ENCODE data around the gene TNFRSF4. TPM values are rescaled to one million over a fixed set of nuclear protein-coding genes. Genes with fewer than 3 reads are reported as not detected.

The TNFRSF4 gene
- total and polyA plus RNA-seq, 2 of the 13 experiments (the other 11 are each of a cell fraction or from before 2014, with no cell fraction given): not detected

- TF ChIP-seq, protein P1, sequence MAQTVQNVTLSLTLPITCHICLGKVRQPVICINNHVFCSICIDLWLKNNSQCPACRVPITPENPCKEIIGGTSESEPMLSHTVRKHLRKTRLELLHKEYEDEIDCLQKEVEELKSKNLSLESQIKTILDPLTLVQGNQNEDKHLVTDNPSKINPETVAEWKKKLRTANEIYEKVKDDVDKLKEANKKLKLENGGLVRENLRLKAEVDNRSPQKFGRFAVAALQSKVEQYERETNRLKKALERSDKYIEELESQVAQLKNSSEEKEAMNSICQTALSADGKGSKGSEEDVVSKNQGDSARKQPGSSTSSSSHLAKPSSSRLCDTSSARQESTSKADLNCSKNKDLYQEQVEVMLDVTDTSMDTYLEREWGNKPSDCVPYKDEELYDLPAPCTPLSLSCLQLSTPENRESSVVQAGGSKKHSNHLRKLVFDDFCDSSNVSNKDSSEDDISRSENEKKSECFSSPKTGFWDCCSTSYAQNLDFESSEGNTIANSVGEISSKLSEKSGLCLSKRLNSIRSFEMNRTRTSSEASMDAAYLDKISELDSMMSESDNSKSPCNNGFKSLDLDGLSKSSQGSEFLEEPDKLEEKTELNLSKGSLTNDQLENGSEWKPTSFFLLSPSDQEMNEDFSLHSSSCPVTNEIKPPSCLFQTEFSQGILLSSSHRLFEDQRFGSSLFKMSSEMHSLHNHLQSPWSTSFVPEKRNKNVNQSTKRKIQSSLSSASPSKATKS (CRISPR knock-in tag; IDR thresholded peaks at IDR 0.05): no peak
- TF ChIP-seq, protein P2, sequence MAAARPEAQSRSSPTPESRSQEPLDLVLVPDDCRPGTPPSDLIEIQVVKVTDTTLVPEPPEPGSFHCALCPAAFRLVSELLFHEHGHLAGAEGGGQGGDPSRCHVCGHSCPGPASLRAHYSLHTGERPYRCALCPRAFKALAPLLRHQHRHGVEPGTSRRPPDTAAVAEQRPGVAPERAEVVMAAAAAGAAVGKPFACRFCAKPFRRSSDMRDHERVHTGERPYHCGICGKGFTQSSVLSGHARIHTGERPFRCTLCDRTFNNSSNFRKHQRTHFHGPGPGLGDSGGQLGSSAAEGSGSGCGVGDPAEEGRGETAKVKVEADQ (CRISPR knock-in tag; IDR thresholded peaks at IDR 0.05; ENCODE audit: borderline replicate concordance): no peak
- no peak for TF ChIP-seq ZNF724P (CRISPR knock-in tag; IDR thresholded peaks at IDR 0.05; ENCODE audit: borderline replicate concordance)
- no peak for TF ChIP-seq PPARG (CRISPR knock-in tag; conservative IDR thresholded peaks at IDR 0.05)
- TF ChIP-seq HNF4G (IDR thresholded peaks at IDR 0.05; ENCODE audit: borderline replicate concordance, low read depth, low read length): no peak
- no peak for TF ChIP-seq HNF4G (CRISPR knock-in tag; IDR thresholded peaks at IDR 0.05; ENCODE audit: borderline replicate concordance, low read depth)
- TF ChIP-seq ZIK1 (CRISPR knock-in tag; IDR thresholded peaks at IDR 0.05; ENCODE audit: borderline replicate concordance, low read depth): no peak
- no peak for TF ChIP-seq ZNF10 (CRISPR knock-in tag; IDR thresholded peaks at IDR 0.05; ENCODE audit: borderline replicate concordance, low read depth)
- no peak for TF ChIP-seq ZNF331 (CRISPR knock-in tag; IDR thresholded peaks at IDR 0.05)
- no peak for TF ChIP-seq KDM5A (IDR thresholded peaks at IDR 0.05; ENCODE audit: borderline replicate concordance, low read length)
- peak; percentile 36; the same call in 1 of the 2 replicates for TF ChIP-seq ZNF614 (CRISPR knock-in tag; IDR thresholded peaks at IDR 0.05; ENCODE audit: borderline replicate concordance)
- no peak for TF ChIP-seq KDM1A (CRISPR knock-in tag; IDR thresholded peaks at IDR 0.05)
- no peak for TF ChIP-seq MED1 (CRISPR knock-in tag; IDR thresholded peaks at IDR 0.05)
- TF ChIP-seq, protein P3, sequence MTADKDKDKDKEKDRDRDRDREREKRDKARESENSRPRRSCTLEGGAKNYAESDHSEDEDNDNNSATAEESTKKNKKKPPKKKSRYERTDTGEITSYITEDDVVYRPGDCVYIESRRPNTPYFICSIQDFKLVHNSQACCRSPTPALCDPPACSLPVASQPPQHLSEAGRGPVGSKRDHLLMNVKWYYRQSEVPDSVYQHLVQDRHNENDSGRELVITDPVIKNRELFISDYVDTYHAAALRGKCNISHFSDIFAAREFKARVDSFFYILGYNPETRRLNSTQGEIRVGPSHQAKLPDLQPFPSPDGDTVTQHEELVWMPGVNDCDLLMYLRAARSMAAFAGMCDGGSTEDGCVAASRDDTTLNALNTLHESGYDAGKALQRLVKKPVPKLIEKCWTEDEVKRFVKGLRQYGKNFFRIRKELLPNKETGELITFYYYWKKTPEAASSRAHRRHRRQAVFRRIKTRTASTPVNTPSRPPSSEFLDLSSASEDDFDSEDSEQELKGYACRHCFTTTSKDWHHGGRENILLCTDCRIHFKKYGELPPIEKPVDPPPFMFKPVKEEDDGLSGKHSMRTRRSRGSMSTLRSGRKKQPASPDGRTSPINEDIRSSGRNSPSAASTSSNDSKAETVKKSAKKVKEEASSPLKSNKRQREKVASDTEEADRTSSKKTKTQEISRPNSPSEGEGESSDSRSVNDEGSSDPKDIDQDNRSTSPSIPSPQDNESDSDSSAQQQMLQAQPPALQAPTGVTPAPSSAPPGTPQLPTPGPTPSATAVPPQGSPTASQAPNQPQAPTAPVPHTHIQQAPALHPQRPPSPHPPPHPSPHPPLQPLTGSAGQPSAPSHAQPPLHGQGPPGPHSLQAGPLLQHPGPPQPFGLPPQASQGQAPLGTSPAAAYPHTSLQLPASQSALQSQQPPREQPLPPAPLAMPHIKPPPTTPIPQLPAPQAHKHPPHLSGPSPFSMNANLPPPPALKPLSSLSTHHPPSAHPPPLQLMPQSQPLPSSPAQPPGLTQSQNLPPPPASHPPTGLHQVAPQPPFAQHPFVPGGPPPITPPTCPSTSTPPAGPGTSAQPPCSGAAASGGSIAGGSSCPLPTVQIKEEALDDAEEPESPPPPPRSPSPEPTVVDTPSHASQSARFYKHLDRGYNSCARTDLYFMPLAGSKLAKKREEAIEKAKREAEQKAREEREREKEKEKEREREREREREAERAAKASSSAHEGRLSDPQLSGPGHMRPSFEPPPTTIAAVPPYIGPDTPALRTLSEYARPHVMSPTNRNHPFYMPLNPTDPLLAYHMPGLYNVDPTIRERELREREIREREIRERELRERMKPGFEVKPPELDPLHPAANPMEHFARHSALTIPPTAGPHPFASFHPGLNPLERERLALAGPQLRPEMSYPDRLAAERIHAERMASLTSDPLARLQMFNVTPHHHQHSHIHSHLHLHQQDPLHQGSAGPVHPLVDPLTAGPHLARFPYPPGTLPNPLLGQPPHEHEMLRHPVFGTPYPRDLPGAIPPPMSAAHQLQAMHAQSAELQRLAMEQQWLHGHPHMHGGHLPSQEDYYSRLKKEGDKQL (CRISPR knock-in tag; IDR thresholded peaks at IDR 0.05; ENCODE audit: low read depth): no peak
- no peak for TF ChIP-seq ZNF562 (CRISPR knock-in tag; IDR thresholded peaks at IDR 0.05; ENCODE audit: borderline replicate concordance)
- TF ChIP-seq ZBTB7A (CRISPR knock-in tag; IDR thresholded peaks at IDR 0.05): no peak; the same call in 1 of the 2 replicates
- TF ChIP-seq SMAD9 (CRISPR knock-in tag; IDR thresholded peaks at IDR 0.05): no peak
Observed at GRCh38 chr1:1168451-1169411, 45.2 kb downstream of the TNFRSF4 start (continued).
